ENCODE data around the gene INSR. TPM values are rescaled to one million over a fixed set of nuclear protein-coding genes. Genes with fewer than 3 reads are reported as not detected.

INSR gene
- total RNA-seq (10 to 100 TPM; 21.2 to 22.8 TPM), polyA plus RNA-seq (ENCODE audit: insufficient read length in 6 of 6) (10 to 100 TPM; 14.0 to 18.7 (median 17.6) TPM)
- long read RNA-seq, donor 1, full-length matches to known transcripts: 1 of 1 reads
- long read RNA-seq, donor 1, partial matches to known transcripts: 0 of 1 reads
- long read RNA-seq, donor 1, other reads (novel, unspliced or antisense): 0 of 1 reads
- long read RNA-seq, donor 2: 0 reads
- long read RNA-seq, donor 3, full-length matches to known transcripts: 1 of 1 reads
- long read RNA-seq, donor 3, partial matches to known transcripts: 0 of 1 reads
- long read RNA-seq, donor 3, other reads (novel, unspliced or antisense): 0 of 1 reads
- long read RNA-seq, donor 4, partial matches to known transcripts: 1 of 3 reads
- long read RNA-seq, donor 4, other reads (novel, unspliced or antisense): 2 of 3 reads
- long read RNA-seq, donor 5, full-length matches to known transcripts: 1 of 1 reads
- long read RNA-seq, donor 5, partial matches to known transcripts: 0 of 1 reads
- long read RNA-seq, donor 5, other reads (novel, unspliced or antisense): 0 of 1 reads
- long read RNA-seq, donor 6, partial matches to known transcripts: 0 of 17 reads
- long read RNA-seq, donor 6, other reads (novel, unspliced or antisense): 17 of 17 reads
- long read RNA-seq, donor 7: 0 reads
- long read RNA-seq, donor 8, full-length matches to known transcripts: 1 of 1 reads
- long read RNA-seq, donor 8, partial matches to known transcripts: 0 of 1 reads
- long read RNA-seq, donor 8, other reads (novel, unspliced or antisense): 0 of 1 reads
- long read RNA-seq, donor 9: 0 reads
- long read RNA-seq, donor 10: 0 reads
- long read RNA-seq, donor 11: 0 reads
- long read RNA-seq, donor 12, partial matches to known transcripts: 0 of 1 reads
- long read RNA-seq, donor 12, other reads (novel, unspliced or antisense): 0 of 1 reads

- H3K36me3 ChIP-seq: no peaks in the 10 kb centered on the region
- H3K4me1 ChIP-seq: peaks cover 13 to 27% of the 10 kb centered on the region in 2 donors
- peak within 1 kb of the TSS; percentile 48 to 69 for H3K27ac ChIP-seq
- intact Hi-C loops (cut with DNase I): loop anchor here in 1 of 2 donors (10.0 kb wide), 1 partner anchor 89 kb away; no protein-coding TSS in a partner anchor
- peaks cover 0 to 28% of the 10 kb centered on the region in 2 donors for H3K27me3 ChIP-seq
- DNase-seq: peak; percentile 83 to 94 (median 91)
- H3K9me3 ChIP-seq: no peaks in the 10 kb centered on the region
- H3K4me3 ChIP-seq: peak within 1 kb of the TSS; percentile 80 to 83
- peak; percentile 97 for ATAC-seq
- TF ChIP-seq CTCF (IDR thresholded peaks at IDR 0.05): no peak
Measured at GRCh38 chr19:7293762-7294557, at the start of gene INSR. TSS of gene INSR (minus strand) at chr19:7294414. CDS start at chr19:7293891, 523 bp downstream.

DNA sequence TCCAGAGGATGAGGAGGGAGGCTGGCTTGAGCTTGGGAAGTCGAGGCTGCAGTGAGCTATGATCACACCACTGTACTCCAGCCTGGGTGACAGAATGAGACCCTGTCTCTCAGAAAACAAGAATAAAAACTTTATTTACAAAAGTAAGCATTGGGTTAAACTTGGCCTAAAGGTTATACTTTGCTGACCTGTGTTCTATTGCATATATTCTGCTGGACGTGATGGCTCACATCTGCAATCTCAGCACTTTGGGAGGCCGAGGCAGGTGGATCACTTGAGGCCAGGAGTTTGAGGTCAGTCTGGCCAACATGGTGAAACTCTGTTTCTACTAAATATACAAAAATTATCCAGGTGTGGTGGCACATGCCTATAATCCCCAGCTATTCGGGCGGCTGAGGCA lies 47.9 kb upstream of the INSR start:
- intact Hi-C loops (cut with DNase I): loop anchor here in 1 of 2 donors (5.0 kb wide), 1 partner anchor 240 kb away; no protein-coding TSS in a partner anchor
- H3K9me3 ChIP-seq: no peaks in the 10 kb centered on the region
- no peak for DNase-seq
- H3K4me3 ChIP-seq: no peak overlapping the region
- ATAC-seq: no peak
- H3K27ac ChIP-seq: no peak overlapping the region
- no peaks in the 10 kb centered on the region for H3K36me3 ChIP-seq
- H3K27me3 ChIP-seq: no peaks in the 10 kb centered on the region
- TF ChIP-seq CTCF (IDR thresholded peaks at IDR 0.05): no peak
- H3K4me1 ChIP-seq: peaks cover 0 to 47% of the 10 kb centered on the region in 2 donors

- no peaks in the 10 kb centered on the region for H3K9me3 ChIP-seq
- no peaks in the 10 kb centered on the region for H3K27me3 ChIP-seq
- no peak overlapping the region for H3K27ac ChIP-seq
- TF ChIP-seq CTCF (IDR thresholded peaks at IDR 0.05): peak; percentile 92
- peaks cover 0 to 56% of the 10 kb centered on the region in 2 donors for H3K4me1 ChIP-seq
- no peak overlapping the region for H3K4me3 ChIP-seq
- H3K36me3 ChIP-seq: no peaks in the 10 kb centered on the region
- DNase-seq (peak; percentile 66 to 92 (median 78)), ATAC-seq (peak; percentile 86)
- intact Hi-C loops (cut with DNase I): loop anchor here in 1 of 2 donors (5.0 kb wide), 1 partner anchor 239 kb away; no protein-coding TSS in a partner anchor
Measured at GRCh38 chr19:7340959-7341837, 47.0 kb upstream of the INSR start.

Measured in left lung (tissue), 14 donors.